Mesenchymal stem cell (in vitro differentiated cells and primary cell): ENCODE data around the gene ZNF563.

Experiments
- DNase-seq: peaks from one replicate; pipeline ENCODE4 v3.0.0-alpha.2; 2013
- H2AFZ ChIP-seq: one replicate; pipeline ENCODE4 v1.6.1; 2013; ENCODE audit warnings: low read depth, mild to moderate bottlenecking, control low read depth, inconsistent platforms, low read length, moderate library complexity
- H2AK5ac ChIP-seq: 2 replicates; pipeline ENCODE4 v1.6.1; 2013; ENCODE audit warnings: low read length, moderate library complexity, mild to moderate bottlenecking, inconsistent platforms; ENCODE audit not compliant: severe bottlenecking
- H2BK120ac ChIP-seq: one replicate; pipeline ENCODE4 v1.6.1; 2013; ENCODE audit warnings: low read depth, mild to moderate bottlenecking, inconsistent platforms, low read length, moderate library complexity
- H2BK12ac ChIP-seq, 2 experiments: one replicate each; pipeline ENCODE4 v1.6.1; 2013; ENCODE audit warnings: inconsistent platforms in 2 of 2, low read length in 2 of 2, mild to moderate bottlenecking in 2 of 2, moderate library complexity in 2 of 2, control low read depth in 1 of 2
- H2BK15ac ChIP-seq: one replicate; pipeline ENCODE4 v1.6.1; 2013; ENCODE audit warnings: mild to moderate bottlenecking, low read depth, inconsistent platforms; ENCODE audit not compliant: poor library complexity, severe bottlenecking
- H2BK5ac ChIP-seq: 2 replicates; pipeline ENCODE4 v1.6.1; 2013; ENCODE audit warnings: low read depth, mild to moderate bottlenecking, low read length, control low read depth, inconsistent platforms; ENCODE audit not compliant: poor library complexity, severe bottlenecking
- H3K14ac ChIP-seq, 2 experiments: one replicate each; pipeline ENCODE4 v1.6.1; 2013; ENCODE audit warnings: inconsistent platforms in 2 of 2, low read length in 2 of 2, control low read depth in 1 of 2, mild to moderate bottlenecking in 1 of 2, moderate library complexity in 1 of 2
- H3K18ac ChIP-seq, 2 experiments: one replicate each; pipeline ENCODE4 v1.6.1; 2013; ENCODE audit warnings: inconsistent platforms in 2 of 2, low read length in 2 of 2, control low read depth in 1 of 2, low read depth in 1 of 2, mild to moderate bottlenecking in 1 of 2
- H3K23ac ChIP-seq, 2 experiments: one replicate each; pipeline ENCODE4 v1.6.1; 2013; ENCODE audit warnings: inconsistent platforms in 2 of 2, low read length in 2 of 2, mild to moderate bottlenecking in 2 of 2, moderate library complexity in 2 of 2, control low read depth in 1 of 2
- H3K27ac ChIP-seq: 2 replicates; pipeline ENCODE4 v1.5.1; 2013; ENCODE audit warnings: mild to moderate bottlenecking, moderate library complexity, low read length, control low read depth, inconsistent platforms; ENCODE audit not compliant: poor library complexity, severe bottlenecking
- H3K27me3 ChIP-seq, 2 experiments: 2 replicates each; pipeline versions ENCODE4 v1.6.1 to v1.7.0; 2013; ENCODE audit warnings: low read length in 2 of 2, mild to moderate bottlenecking in 2 of 2, moderate library complexity in 2 of 2, control low read depth in 1 of 2, inconsistent platforms in 1 of 2; ENCODE audit not compliant: control insufficient read depth in 1 of 2, insufficient read depth in 1 of 2
- H3K36me3 ChIP-seq, 2 experiments: 2 replicates each; pipeline versions ENCODE4 v1.6.1 to v1.7.0; 2013; ENCODE audit warnings: low read length in 2 of 2, control low read depth in 1 of 2, inconsistent platforms in 1 of 2, low read depth in 1 of 2, mild to moderate bottlenecking in 1 of 2; ENCODE audit not compliant: insufficient read depth in 2 of 2, control insufficient read depth in 1 of 2
- H3K4ac ChIP-seq, 2 experiments: one replicate each; pipeline ENCODE4 v1.6.1; 2013; ENCODE audit warnings: inconsistent platforms in 2 of 2, low read length in 2 of 2, mild to moderate bottlenecking in 2 of 2, moderate library complexity in 2 of 2, control low read depth in 1 of 2, low read depth in 1 of 2
- H3K4me1 ChIP-seq: 2 replicates; pipeline ENCODE4 v1.6.1; 2013; ENCODE audit warnings: low read depth, low read length, control low read depth; ENCODE audit not compliant: control insufficient read depth, insufficient read depth
- H3K4me2 ChIP-seq: 2 replicates; pipeline ENCODE4 v1.6.1; 2013; ENCODE audit warnings: low read length, mild to moderate bottlenecking, inconsistent platforms; ENCODE audit not compliant: poor library complexity, severe bottlenecking
- H3K4me3 ChIP-seq, 2 experiments: 2 replicates each; pipeline versions ENCODE4 v1.5.1 to v1.7.0; 2013; ENCODE audit warnings: low read length in 2 of 2, mild to moderate bottlenecking in 2 of 2, control low read depth in 1 of 2, low read depth in 1 of 2; ENCODE audit not compliant: insufficient read depth in 1 of 2
- H3K79me1 ChIP-seq: replicated peaks from 2 replicates; pipeline ENCODE4 v1.6.1; 2013; ENCODE audit warnings: mild to moderate bottlenecking, control low read depth, low read length, inconsistent platforms; ENCODE audit not compliant: poor library complexity, severe bottlenecking
- H3K9ac ChIP-seq: 2 replicates; pipeline ENCODE4 v1.7.0; 2013; ENCODE audit warnings: mild to moderate bottlenecking, low read length, moderate library complexity
- H3K9me3 ChIP-seq: 2 replicates; pipeline ENCODE4 v1.7.0; 2013; ENCODE audit warnings: mild to moderate bottlenecking, low read length; ENCODE audit not compliant: control insufficient read depth
- H4K8ac ChIP-seq: one replicate; pipeline ENCODE4 v1.6.1; 2013; ENCODE audit warnings: inconsistent platforms, mild to moderate bottlenecking, low read length, moderate library complexity
- H4K91ac ChIP-seq: one replicate; pipeline ENCODE4 v1.6.1; 2013; ENCODE audit warnings: mild to moderate bottlenecking, low read length, inconsistent platforms
- WGBS: methylation state at CpG from one replicate; pipeline ENCODE4 v1.1.7; 2013; ENCODE audit warnings: mixed read lengths; 5-methylcytosine and 5-hydroxymethylcytosine counted together

The ZNF563 gene

DNA sequence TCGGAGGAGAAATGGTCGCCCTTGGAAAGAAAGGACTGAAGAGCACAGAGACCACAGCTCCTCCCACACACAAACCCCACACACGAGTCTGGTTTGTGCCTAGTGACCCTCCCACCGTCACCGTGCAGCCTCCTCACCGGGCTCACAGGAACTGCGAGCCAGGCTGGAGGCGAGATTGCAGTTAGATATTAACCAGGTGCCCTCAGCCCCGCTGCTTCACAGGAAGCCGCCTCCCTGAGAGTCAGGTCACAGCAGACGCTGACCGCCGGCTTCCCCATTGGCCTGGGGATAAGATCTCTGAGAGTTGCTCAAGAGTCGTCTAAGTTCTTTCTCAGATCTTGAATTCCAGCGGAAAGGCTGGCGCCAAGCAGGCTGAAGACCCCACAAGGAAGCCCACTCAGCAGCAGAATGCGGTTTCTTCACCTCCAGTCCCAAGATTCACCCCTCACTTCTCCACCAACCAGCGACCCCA lies 39.6 kb downstream of the ZNF563 start:
- Histone ChIP-seq H3K4ac (peak overlapping the region in 1 of 2 experiments; percentile 86), H3K4me2 (peak overlapping the region; percentile 84), H4K8ac (peak overlapping the region; percentile 54), H2BK120ac (no peak overlapping the region), H3K4me1 (peaks cover 5% of the 10 kb centered on the region), H3K14ac (no peak overlapping the region), H2AFZ (peak overlapping the region; percentile 78), H3K9me3 (no peaks in the 10 kb centered on the region), H3K27ac (peak overlapping the region; percentile 91), H2BK15ac (peak overlapping the region; percentile 77), H3K27me3 (no peaks in the 10 kb centered on the region), H3K18ac (peak overlapping the region; percentile 6 to 58), H3K23ac (no peak overlapping the region), H3K4me3 (peak overlapping the region; percentile 70 to 96), H2AK5ac (no peak overlapping the region), H3K9ac (peak overlapping the region; percentile 99), H4K91ac (no peak overlapping the region), H2BK12ac (no peak overlapping the region), H3K36me3 (peaks cover 4 to 22% of the 10 kb centered on the region in 2 experiments), H2BK5ac (peak overlapping the region; percentile 74), H3K79me1 (peaks cover 9% of the 10 kb centered on the region)
- under 1% methylated on average over 18 of the region's 18 CpGs for WGBS
- peak; percentile 85 for DNase-seq

DNA sequence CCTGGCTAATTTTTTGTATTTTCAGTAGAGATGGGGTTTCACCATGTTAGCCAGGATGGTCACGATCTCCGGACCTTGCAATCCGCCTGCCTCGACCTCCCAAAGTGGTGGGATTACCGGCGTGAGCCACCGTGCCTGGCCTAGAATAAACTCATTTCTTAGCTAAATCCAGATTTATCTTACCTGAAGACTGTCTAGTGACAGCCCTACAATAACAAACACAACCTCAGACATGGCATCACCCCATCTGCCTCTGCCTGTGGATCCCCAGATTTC lies 43.7 kb downstream of the ZNF563 start:
- no peak overlapping the region for H2BK15ac ChIP-seq
- no peak overlapping the region for H3K4me2 ChIP-seq
- no peaks in the 10 kb centered on the region for H3K27me3 ChIP-seq
- H2BK120ac ChIP-seq = no peak overlapping the region
- H3K4me3 ChIP-seq = no peak overlapping the region
- no peak overlapping the region for H4K91ac ChIP-seq
- H3K36me3 ChIP-seq = peaks cover 21 to 26% of the 10 kb centered on the region in 2 experiments
- H3K9me3 ChIP-seq = peaks cover 21% of the 10 kb centered on the region
- no peak overlapping the region for H3K23ac ChIP-seq
- H2AFZ ChIP-seq = no peak overlapping the region
- H3K9ac ChIP-seq = no peak overlapping the region
- 95% methylated on average over 7 of the region's 7 CpGs for WGBS
- no peak overlapping the region for H4K8ac ChIP-seq
- no peak overlapping the region for H2BK12ac ChIP-seq
- no peak for DNase-seq
- peaks cover 5% of the 10 kb centered on the region for H3K4me1 ChIP-seq
- no peak overlapping the region for H3K4ac ChIP-seq
- H2AK5ac ChIP-seq = no peak overlapping the region
- peaks cover 17% of the 10 kb centered on the region for H3K79me1 ChIP-seq
- no peak overlapping the region for H3K18ac ChIP-seq
- no peak overlapping the region for H3K14ac ChIP-seq
- no peak overlapping the region for H2BK5ac ChIP-seq
- no peak overlapping the region for H3K27ac ChIP-seq

DNA sequence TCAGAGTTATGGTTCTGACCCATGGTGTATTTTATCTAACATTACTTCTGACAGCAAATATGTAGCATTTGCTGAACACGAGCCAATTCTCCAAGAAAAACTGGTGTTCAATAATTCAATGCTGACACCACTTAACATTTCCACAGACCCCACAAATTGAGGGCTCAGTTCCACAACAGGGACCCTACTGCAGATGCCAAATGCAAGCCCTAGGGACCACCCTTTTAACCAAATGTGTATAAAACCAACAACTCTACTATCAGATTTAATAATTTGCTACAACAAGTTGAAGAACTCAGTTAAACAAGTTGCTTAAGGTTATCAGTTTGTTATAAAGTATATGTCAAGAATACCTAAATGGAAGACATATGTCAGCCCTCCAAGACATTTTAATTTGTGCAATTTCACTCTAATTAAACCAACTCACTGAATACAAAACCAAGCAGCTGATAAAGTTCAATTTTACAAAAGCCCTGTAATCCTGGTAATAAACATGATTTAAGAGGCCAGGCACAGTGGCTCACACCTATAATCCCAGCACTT lies 45.4 kb downstream of the ZNF563 start:
- Histone ChIP-seq H3K4me3 (no peak overlapping the region), H3K14ac (no peak overlapping the region), H3K23ac (no peak overlapping the region), H2AK5ac (no peak overlapping the region), H2AFZ (no peak overlapping the region), H4K91ac (no peak overlapping the region), H3K27me3 (no peaks in the 10 kb centered on the region), H3K36me3 (peaks cover 27 to 33% of the 10 kb centered on the region in 2 experiments), H2BK120ac (no peak overlapping the region), H3K4me2 (no peak overlapping the region), H3K9ac (no peak overlapping the region), H2BK5ac (no peak overlapping the region), H3K79me1 (peaks cover 23% of the 10 kb centered on the region), H3K27ac (no peak overlapping the region), H2BK15ac (no peak overlapping the region), H4K8ac (no peak overlapping the region), H3K18ac (no peak overlapping the region), H3K4ac (no peak overlapping the region), H3K9me3 (peaks cover 37% of the 10 kb centered on the region), H3K4me1 (peaks cover 3% of the 10 kb centered on the region), H2BK12ac (no peak overlapping the region)
- no peak for DNase-seq
- WGBS = 89% methylated on average over 1 of the region's 1 CpG

DNA sequence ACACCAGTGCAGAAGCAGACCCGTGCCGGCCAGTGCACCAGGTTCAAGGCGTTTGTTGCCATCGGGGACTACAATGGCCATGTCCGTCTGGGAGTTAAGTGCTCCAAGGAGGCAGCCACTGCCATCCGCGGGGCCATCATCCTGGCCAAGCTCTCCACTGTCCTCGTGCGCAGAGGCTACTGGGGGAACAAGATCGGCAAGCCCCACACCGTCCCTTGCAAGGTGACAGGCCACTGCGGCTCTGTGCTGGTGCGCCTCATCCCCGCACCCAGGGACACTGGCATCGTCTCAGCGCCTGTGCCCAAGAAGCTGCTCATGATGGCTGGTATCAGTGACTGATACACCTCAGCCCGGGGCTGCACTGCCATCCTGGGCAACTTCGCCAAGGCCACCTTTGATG lies 48.8 kb downstream of the ZNF563 start:
- WGBS = 96% methylated on average over 18 of the region's 18 CpGs
- H3K27ac ChIP-seq = no peak overlapping the region
- no peak overlapping the region for H2BK12ac ChIP-seq
- H3K14ac ChIP-seq = no peak overlapping the region
- H2BK120ac ChIP-seq = no peak overlapping the region
- no peak overlapping the region for H3K4me2 ChIP-seq
- no peak overlapping the region for H2BK15ac ChIP-seq
- H3K79me1 ChIP-seq = peaks cover 20% of the 10 kb centered on the region
- DNase-seq = no peak
- peaks cover 14 to 28% of the 10 kb centered on the region in 2 experiments for H3K36me3 ChIP-seq
- peaks cover 70% of the 10 kb centered on the region for H3K9me3 ChIP-seq
- H3K4me3 ChIP-seq = peak overlapping the region in 1 of 2 experiments; percentile 29
- no peak overlapping the region for H2BK5ac ChIP-seq
- no peak overlapping the region for H2AK5ac ChIP-seq
- no peak overlapping the region for H4K91ac ChIP-seq
- no peak overlapping the region for H4K8ac ChIP-seq
- no peaks in the 10 kb centered on the region for H3K4me1 ChIP-seq
- H3K23ac ChIP-seq = no peak overlapping the region
- no peak overlapping the region for H2AFZ ChIP-seq
- no peaks in the 10 kb centered on the region for H3K27me3 ChIP-seq
- H3K18ac ChIP-seq = no peak overlapping the region
- no peak overlapping the region for H3K4ac ChIP-seq
- no peak overlapping the region for H3K9ac ChIP-seq
